Stomach (tissue), 4 donors: ENCODE results near the gene NUTF2.

Experiments used
- CTCF ChIP-seq, 7 experiments: fragments of 450-650 bp in 4 of 7; fragments of 200-600 bp in 3 of 7; sonication (generic) in 3 of 7; IDR thresholded peaks; one replicate each; pipeline ENCODE4 v1.5.1; 2016 to 2019; ENCODE audit warnings: antibody characterized with exemption in 7 of 7, control low read depth in 2 of 7, mild to moderate bottlenecking in 1 of 7
- EP300 ChIP-seq: sonication (generic); formaldehyde crosslinking; IDR thresholded peaks from one replicate; pipeline ENCODE4 v1.6.1; 2017; ENCODE audit warnings: antibody characterized with exemption
- POLR2A ChIP-seq, 4 donors: fragments of 450-650 bp; IDR thresholded peaks; one replicate each; pipeline ENCODE4 v1.6.1; 2016; ENCODE audit warnings: antibody characterized with exemption in 4 of 4, control low read depth in 2 of 4, mild to moderate bottlenecking in 1 of 4, moderate library complexity in 1 of 4
- POLR2AphosphoS5 ChIP-seq, 3 donors: sonication (generic); formaldehyde crosslinking; IDR thresholded peaks; one replicate each; pipeline ENCODE4 v1.6.1; 2016; ENCODE audit warnings: antibody characterized with exemption in 3 of 3

GRCh38 chr16:67862623-67863583 is 16.2 kb downstream of the NUTF2 start:
- no peak for TF ChIP-seq CTCF (IDR thresholded peaks at IDR 0.05)
- TF ChIP-seq EP300 = no peak
- TF ChIP-seq POLR2A (IDR thresholded peaks at IDR 0.05) = no peak
- peak in 1 of 3 donors; percentile 61 for TF ChIP-seq POLR2AphosphoS5 (IDR thresholded peaks at IDR 0.05)
